HepG2 (cell line): Measurements from ENCODE around the gene CSNK1D. TPM values are rescaled to one million over a fixed set of nuclear protein-coding genes. Genes with fewer than 3 reads are reported as not detected.
A peak's percentile ranks its signal among the peaks of the same experiment; 100 is the strongest.

ENCODE experiments used
- CBX5 ChIP-seq: sonication (generic); formaldehyde crosslinking; IDR thresholded peaks from 2 replicates; pipeline ENCODE4 v1.4.0; 2020; ENCODE audit warnings: missing genetic modification reagents, borderline replicate concordance
- EP300 ChIP-seq, 3 experiments: sonication (generic) in 1 of 3; formaldehyde crosslinking in 1 of 3; IDR thresholded peaks; 2 replicates each; pipeline versions ENCODE4 v1.5.1 to v1.6.1; 2011 to 2020; ENCODE audit warnings: low read depth in 2 of 3, low read length in 2 of 3, borderline replicate concordance in 1 of 3, improper control_type of control experiment in 1 of 3, mild to moderate bottlenecking in 1 of 3, missing genetic modification reagents in 1 of 3, moderate library complexity in 1 of 3
- RAD51 ChIP-seq: fragments of 450-650 bp; IDR thresholded peaks from 2 replicates; pipeline ENCODE4 v1.6.1; 2016; ENCODE audit warnings: borderline replicate concordance
- TBL1XR1 ChIP-seq: fragments of 150-350 bp; IDR thresholded peaks from 2 replicates; pipeline ENCODE4 v1.6.1; 2014; ENCODE audit warnings: borderline replicate concordance, low read length; ENCODE audit not compliant: partially characterized antibody
- TCF7 ChIP-seq: sonication (generic); IDR thresholded peaks from 2 replicates; pipeline ENCODE4 v1.6.1; 2016; ENCODE audit warnings: antibody characterized with exemption, low read depth
- ZFP62 ChIP-seq: sonication (generic); formaldehyde crosslinking; IDR thresholded peaks from 2 replicates; pipeline ENCODE4 v1.4.0; 2020; ENCODE audit warnings: missing genetic modification reagents
- ZFP90 ChIP-seq: sonication (generic); formaldehyde crosslinking; IDR thresholded peaks from 2 replicates; pipeline ENCODE4 v1.8.0; 2022; ENCODE audit warnings: missing genetic modification reagents, mild to moderate bottlenecking, inconsistent platforms, borderline replicate concordance
- ZNF430 ChIP-seq: sonication (generic); formaldehyde crosslinking; IDR thresholded peaks from 2 replicates; pipeline ENCODE4 v1.9.0; 2021; ENCODE audit warnings: mild to moderate bottlenecking, missing genetic modification reagents
- ZNF607 ChIP-seq: sonication (generic); formaldehyde crosslinking; IDR thresholded peaks from 2 replicates; pipeline ENCODE4 v1.5.1; 2020; ENCODE audit warnings: missing genetic modification reagents, mild to moderate bottlenecking, borderline replicate concordance
- ZNF678 ChIP-seq: sonication (generic); formaldehyde crosslinking; IDR thresholded peaks from 2 replicates; pipeline ENCODE4 v1.4.0; 2020; ENCODE audit warnings: mild to moderate bottlenecking, missing genetic modification reagents
- ZNF749 ChIP-seq: sonication (generic); formaldehyde crosslinking; IDR thresholded peaks from 2 replicates; pipeline ENCODE4 v1.8.0; 2022; ENCODE audit warnings: mild to moderate bottlenecking, missing genetic modification reagents, moderate library complexity, borderline replicate concordance
- polyA plus RNA-seq, 8 experiments: library from polyadenylated mRNA; depleted of rRNA in 3 of 8; stranded (reverse) in 7 of 8; unstranded in 1 of 8; fragments of >200 nt; fragmentation: Illumina TruSeq in 4 of 8; extraction: Trizol in 4 of 8; gene quantifications; 2 replicates each; pipeline versions ENCODE4 v1.2.1 to v1.2.3, GENCODE V29; 2011 to 2016; ENCODE audit warnings: low read depth in 4 of 8, missing spikeins in 1 of 8, mixed read lengths in 1 of 8; ENCODE audit not compliant: insufficient read depth in 1 of 8
- total RNA-seq, 5 experiments: library from RNA; depleted of rRNA; stranded (reverse); fragments of >200 nt; fragmentation: Illumina TruSeq; extraction: Trizol; gene quantifications; 2 replicates each; pipeline ENCODE4 v1.2.3, GENCODE V29; 2016; ENCODE audit warnings: low read depth in 1 of 5
- TF ChIP-seq, protein P1 (sequence below): sonication (generic); formaldehyde crosslinking; IDR thresholded peaks from 2 replicates; pipeline ENCODE4 v1.5.1; 2020; ENCODE audit warnings: mild to moderate bottlenecking, missing genetic modification reagents, moderate library complexity
- TF ChIP-seq, protein P2 (sequence below), 2 experiments: sonication (generic) in 1 of 2; formaldehyde crosslinking in 1 of 2; IDR thresholded peaks; 2 replicates each; pipeline versions ENCODE4 v1.6.1 to v1.9.0; 2014 to 2022; ENCODE audit warnings: antibody characterized with exemption in 1 of 2, borderline replicate concordance in 1 of 2, inconsistent platforms in 1 of 2, low read depth in 1 of 2, missing genetic modification reagents in 1 of 2

Gene CSNK1D
- total and polyA plus RNA-seq, 2 of the 13 experiments (the other 11 are each of a cell fraction or from before 2014, with no cell fraction given): 31.5 to 128 TPM

DNA sequence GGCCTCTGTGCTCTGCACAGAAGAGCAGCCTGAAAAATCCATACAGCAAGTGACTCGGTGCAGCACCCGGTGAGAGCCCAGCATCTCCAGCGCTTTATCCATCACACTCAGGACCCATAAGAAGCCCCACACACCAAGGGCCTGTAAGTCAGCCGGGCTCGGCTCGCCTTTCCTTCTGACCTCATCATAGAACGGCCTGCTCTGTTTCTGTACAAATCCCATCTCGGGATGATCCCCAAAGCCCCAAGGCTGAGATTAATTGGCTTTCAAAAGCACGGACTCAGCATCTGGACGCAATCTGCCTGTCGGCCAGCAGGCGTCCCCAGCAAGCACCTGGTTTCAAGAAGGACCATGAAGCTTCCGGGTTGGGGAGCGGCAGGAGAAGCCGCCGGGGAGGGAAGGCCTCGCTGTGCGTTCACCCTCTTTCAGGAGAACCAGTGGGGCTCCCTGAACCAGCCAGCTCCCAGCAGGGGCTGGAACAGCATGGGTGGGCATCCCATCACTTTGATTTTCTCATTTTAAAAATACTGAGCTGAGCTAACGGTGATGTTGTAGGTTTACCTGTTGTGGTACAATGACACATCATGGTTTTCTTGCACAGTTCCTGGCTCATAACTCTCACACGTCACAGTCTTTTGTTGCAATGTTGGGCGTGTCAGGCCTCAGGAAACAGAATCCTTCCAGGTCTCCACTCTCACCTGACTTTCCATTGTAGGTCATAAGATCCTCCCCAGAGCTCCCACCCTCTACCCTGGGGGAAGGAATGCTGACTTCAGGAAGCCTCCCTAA, 67.6 kb downstream of the CSNK1D start (continued):
- TF ChIP-seq CBX5 (peak; percentile 85; the same call in 1 of the 2 replicates), TBL1XR1 (no peak), ZNF678 (no peak), EP300 (IDR thresholded peaks at IDR 0.05; ENCODE audit: low read depth in 2 of 2, low read length in 2 of 2) (no peak), EP300 (CRISPR knock-in tag; IDR thresholded peaks at IDR 0.05; ENCODE audit: borderline replicate concordance) (no peak; the same call in 1 of the 2 replicates), TCF7 (no peak), ZNF607 (no peak), ZFP62 (CRISPR knock-in tag) (no peak), ZNF749 (CRISPR knock-in tag) (no peak), ZFP90 (no peak), ZNF430 (CRISPR knock-in tag) (peak; percentile 53; the same call in 1 of the 2 replicates), RAD51 (no peak)
- TF ChIP-seq, protein P1, sequence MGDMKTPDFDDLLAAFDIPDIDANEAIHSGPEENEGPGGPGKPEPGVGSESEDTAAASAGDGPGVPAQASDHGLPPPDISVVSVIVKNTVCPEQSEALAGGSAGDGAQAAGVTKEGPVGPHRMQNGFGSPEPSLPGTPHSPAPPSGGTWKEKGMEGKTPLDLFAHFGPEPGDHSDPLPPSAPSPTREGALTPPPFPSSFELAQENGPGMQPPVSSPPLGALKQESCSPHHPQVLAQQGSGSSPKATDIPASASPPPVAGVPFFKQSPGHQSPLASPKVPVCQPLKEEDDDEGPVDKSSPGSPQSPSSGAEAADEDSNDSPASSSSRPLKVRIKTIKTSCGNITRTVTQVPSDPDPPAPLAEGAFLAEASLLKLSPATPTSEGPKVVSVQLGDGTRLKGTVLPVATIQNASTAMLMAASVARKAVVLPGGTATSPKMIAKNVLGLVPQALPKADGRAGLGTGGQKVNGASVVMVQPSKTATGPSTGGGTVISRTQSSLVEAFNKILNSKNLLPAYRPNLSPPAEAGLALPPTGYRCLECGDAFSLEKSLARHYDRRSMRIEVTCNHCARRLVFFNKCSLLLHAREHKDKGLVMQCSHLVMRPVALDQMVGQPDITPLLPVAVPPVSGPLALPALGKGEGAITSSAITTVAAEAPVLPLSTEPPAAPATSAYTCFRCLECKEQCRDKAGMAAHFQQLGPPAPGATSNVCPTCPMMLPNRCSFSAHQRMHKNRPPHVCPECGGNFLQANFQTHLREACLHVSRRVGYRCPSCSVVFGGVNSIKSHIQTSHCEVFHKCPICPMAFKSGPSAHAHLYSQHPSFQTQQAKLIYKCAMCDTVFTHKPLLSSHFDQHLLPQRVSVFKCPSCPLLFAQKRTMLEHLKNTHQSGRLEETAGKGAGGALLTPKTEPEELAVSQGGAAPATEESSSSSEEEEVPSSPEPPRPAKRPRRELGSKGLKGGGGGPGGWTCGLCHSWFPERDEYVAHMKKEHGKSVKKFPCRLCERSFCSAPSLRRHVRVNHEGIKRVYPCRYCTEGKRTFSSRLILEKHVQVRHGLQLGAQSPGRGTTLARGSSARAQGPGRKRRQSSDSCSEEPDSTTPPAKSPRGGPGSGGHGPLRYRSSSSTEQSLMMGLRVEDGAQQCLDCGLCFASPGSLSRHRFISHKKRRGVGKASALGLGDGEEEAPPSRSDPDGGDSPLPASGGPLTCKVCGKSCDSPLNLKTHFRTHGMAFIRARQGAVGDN (CRISPR knock-in tag): peak; percentile 93
- TF ChIP-seq, protein P2, sequence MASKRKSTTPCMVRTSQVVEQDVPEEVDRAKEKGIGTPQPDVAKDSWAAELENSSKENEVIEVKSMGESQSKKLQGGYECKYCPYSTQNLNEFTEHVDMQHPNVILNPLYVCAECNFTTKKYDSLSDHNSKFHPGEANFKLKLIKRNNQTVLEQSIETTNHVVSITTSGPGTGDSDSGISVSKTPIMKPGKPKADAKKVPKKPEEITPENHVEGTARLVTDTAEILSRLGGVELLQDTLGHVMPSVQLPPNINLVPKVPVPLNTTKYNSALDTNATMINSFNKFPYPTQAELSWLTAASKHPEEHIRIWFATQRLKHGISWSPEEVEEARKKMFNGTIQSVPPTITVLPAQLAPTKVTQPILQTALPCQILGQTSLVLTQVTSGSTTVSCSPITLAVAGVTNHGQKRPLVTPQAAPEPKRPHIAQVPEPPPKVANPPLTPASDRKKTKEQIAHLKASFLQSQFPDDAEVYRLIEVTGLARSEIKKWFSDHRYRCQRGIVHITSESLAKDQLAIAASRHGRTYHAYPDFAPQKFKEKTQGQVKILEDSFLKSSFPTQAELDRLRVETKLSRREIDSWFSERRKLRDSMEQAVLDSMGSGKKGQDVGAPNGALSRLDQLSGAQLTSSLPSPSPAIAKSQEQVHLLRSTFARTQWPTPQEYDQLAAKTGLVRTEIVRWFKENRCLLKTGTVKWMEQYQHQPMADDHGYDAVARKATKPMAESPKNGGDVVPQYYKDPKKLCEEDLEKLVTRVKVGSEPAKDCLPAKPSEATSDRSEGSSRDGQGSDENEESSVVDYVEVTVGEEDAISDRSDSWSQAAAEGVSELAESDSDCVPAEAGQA (IDR thresholded peaks at IDR 0.05; ENCODE audit: low read depth): no peak
- TF ChIP-seq, protein P2 (CRISPR knock-in tag; IDR thresholded peaks at IDR 0.05; ENCODE audit: borderline replicate concordance): no peak
